Superior temporal gyrus (tissue), 1 donor: Measurements from ENCODE around the gene TRPC4.

Experiments
- DNase-seq: peaks from one replicate; pipeline ENCODE4 v3.0.0-alpha.2; 2016; ENCODE audit errors: extremely low spot score

Gene TRPC4

DNA sequence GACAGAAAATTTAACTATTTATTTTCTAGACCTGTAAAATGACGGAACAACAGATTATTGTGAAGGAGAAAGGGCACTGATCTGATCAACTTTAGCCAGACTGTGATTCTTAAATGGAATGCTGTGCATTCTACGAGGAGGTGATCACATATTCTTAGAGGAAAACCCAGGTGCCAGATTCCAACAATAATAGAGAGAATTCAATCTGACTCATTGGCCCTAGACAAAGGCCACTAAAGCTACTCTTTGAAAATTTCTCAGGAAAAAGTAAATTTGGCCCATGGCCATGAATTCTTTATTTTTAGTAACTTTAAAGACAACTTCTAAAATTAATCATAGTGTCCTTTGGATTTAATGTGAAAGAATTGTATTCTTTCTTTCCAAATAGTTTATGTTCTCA lies 212.4 kb downstream of the TRPC4 start:
- no peak for DNase-seq

DNA sequence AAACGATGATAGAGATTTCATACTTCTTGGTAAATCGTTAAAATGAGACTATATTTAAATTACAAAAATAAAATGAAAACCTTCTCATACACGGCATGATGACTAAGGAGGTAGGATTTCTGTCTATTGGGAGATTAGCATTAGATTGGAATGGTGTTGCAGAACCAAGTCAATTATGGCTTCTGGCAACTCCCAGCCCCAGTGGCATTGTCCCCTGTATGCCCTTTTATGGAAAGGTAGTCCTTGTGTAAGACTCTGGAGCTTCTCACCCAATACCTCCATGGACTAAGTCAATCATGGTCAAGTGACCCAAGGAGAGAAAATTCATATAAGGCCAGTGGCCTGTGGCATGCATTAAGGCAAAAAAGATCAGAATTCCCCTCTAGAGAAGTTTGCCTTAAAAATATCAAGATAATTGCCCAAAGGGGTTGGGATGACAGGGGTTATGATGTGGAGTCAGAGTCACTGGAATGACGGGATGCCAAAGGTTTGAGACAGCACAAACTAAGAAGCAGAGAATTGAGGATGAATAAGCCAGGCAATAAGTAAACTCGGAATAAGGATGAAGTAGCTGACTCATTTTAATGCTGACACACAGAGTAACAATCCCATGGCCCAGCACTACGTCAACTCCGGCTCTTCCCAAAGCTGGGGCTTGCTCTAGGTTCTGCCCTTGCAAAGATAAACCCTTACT lies 213.2 kb downstream of the TRPC4 start:
- no peak for DNase-seq

DNA sequence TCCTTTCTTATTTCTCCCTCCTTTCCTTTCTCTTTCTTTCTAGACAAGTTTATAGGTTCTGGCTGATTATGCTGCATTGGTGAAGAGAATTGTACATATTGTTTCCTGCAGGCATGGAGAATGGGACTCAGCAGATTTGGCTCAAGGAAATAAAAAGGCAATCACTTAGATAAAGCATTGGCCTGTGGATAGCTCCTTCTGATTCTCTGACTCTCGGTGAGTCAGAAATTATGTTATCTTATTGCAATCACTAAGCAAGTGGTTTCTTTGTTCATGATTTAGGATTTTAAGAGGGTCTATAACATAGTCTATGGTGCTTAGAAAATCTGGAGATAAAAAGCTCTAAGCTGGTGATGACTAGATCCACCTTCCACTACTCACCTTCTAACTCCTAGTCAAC lies 217.0 kb downstream of the TRPC4 start:
- no peak for DNase-seq

DNA sequence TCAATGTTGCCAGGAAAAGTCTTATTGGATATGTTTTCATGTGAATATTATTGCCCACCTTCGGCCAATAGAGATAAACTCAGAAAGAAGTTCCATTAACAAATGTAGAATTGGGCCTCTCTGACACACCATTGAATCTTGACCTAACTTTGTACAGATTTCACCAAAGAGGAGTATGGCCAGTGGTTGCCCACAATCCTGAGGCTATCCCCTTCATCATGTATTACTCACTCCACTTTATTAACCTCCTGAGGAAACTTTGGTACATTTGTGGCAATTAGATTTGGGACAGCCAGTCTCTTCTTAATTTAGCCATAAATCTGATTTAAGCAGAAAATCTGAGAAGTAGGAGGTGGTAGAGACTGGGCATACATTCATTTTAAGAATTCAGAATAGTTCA lies 217.7 kb downstream of the TRPC4 start:
- DNase-seq: no peak

DNA sequence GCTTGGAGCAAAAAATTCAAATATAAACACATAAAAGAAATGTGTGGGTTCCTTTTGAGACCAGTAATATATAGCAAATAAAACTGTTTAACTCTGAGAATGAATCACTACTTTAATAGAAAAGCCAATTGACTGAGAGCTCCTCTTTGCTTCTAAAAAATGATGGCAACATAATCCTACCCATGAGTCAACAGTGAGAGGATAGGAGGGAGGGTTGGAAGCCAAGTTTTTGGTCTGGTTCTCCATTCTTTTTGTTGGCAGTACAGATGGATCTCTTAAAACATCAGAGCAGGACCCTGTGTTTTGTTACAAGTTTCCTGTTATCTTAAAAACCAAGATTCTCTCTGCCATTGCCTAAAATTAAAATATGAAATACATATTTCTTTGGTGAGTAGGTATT lies 221.0 kb downstream of the TRPC4 start:
- no peak for DNase-seq

DNA sequence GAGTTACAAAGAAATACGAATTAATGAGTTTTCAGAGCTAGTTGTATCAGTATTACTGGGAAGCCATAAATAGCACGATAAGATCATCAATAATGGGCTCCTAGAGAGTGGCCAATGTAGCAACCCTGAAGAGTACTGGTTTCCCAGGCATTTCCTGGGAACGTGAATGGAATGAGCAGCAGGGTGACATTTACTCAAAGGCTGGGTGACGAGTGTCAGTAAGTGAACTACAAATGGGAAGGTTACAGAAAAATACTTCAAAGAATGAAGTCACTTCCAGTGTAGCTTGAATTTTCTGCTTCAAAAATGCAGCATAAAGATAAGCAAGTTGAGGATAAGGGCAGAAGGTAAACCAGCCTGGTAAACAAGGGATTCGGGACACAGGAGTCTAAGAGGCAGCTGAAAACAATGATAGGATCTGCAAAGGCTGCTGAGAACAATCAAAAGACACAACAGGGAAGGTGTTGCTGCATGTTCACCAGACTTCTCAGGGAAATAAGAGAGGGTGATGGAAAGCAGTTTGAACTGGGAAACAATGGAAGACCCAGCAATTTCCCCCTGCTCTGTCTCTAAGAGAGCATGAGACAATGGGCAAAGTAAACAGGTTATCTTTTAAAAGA lies 222.4 kb downstream of the TRPC4 start:
- DNase-seq: no peak

DNA sequence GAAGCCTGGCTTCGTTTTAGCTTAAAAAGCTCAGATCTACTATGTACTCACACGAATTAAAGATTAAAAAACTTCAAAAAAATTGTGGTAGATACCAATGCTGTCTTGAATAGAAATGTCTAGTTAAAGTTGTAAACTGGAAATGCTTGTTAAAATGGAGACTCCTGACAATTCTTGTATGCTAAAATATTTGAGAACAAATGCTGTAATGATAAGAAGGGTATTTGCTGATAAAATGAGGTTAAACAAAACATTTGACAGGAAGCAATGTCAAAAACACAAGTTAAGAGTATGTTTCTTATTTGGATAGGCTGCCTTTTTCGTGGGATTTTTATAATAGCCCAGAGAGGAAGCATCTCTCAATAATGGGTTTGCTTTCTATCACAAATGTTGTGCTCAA lies 223.0 kb downstream of the TRPC4 start:
- no peak for DNase-seq

DNA sequence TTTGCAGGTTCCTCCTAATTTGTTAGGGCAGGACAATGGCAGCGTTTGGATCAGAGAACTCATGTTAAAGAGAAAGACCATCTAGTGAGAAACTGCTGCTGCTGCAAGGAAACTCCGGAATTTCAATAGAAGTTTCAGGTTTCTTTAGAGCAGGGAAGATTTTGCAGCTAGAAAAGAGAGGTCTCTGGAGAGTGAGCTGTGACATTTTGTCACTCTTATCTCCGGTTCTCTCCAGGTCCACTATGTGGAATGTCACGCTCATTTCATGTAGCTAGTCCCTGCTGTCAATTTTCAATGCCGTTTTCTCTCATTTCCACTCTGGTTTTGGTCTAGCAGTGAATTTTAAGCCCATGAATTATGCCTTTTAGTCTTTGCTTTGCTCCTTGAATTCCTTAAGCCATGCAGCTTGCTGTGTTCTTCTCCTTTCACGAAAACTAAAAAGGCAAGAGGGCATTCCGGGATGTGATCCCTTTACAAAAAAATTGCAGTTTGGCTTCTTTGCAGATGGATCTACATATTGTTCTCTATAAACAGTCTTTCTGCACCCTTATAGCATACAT lies 224.3 kb downstream of the TRPC4 start:
- no peak for DNase-seq

DNA sequence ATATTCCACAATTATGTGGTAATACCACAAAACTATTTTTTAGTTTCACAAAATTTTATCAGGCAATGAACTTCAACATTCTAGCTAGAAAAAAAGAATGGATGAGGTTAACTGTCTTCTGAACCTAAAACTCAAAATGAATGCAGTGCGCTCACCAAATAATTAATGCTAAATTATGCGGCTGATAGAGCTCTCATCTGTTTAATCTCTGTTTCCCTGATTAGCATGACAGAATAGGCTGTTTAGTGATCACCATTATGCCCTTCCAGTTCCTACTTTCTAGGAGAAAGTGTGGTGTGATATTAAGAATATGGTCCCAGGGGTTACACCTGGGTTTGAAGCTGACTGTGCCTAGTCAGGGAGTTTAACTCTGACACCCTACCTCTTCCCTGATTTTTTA lies 228.2 kb downstream of the TRPC4 start:
- DNase-seq: no peak

DNA sequence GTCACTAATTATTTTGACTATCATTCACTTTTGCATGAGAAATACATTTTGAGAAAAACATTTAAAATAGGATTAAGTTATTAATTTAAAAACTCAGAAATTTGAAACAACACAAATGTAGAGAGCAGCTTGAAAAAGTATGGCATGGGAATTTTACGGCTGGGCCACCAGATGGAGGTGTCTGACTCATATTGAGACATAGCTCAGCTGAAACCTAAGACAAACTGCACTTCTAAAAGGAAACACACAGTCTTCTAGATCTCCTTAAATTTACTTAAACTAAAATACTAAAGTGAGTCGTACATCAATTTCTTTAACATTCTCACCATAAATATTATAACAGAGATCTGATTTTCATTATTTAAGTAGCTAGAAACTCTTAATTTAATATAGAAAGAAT lies 229.1 kb downstream of the TRPC4 start:
- peak; percentile 49 for DNase-seq

DNA sequence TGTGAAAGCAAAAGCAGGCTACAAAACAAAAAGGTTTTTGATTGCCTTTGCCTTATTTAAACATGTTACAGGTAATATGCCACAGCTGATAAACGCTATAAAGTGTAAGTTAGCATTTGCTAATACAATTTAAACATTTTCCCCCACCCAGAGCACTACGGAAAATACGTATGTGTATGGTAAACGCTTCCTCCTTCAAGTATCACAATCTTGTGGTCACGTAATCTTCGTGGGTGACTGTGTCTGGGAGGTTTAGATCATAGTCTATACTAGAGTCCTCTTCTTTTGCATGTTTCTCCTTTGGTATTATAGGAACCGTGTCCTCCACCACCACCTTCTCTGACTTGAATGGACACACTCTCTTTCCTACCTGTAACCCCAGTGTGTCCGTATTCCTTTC lies 232.9 kb downstream of the TRPC4 start:
- DNase-seq: no peak

DNA sequence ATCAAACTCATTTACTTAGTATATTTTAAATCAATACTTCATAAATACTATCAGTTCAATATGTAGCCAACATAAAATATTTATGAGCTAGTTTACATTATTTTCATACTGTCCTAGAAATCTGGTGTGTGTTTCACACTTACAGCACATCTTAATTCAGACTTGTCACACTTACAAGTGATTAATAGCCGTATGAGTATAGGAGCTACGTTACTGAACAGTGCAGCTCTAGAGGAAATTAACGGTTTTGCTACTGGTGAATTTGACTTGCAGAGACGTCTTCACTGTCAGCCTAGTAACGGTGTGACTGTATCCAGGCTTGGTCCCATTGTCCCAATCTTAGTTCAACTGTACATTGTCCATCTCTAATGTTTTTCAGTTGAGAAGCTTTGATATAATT lies 237.3 kb downstream of the TRPC4 start:
- no peak for DNase-seq

DNA sequence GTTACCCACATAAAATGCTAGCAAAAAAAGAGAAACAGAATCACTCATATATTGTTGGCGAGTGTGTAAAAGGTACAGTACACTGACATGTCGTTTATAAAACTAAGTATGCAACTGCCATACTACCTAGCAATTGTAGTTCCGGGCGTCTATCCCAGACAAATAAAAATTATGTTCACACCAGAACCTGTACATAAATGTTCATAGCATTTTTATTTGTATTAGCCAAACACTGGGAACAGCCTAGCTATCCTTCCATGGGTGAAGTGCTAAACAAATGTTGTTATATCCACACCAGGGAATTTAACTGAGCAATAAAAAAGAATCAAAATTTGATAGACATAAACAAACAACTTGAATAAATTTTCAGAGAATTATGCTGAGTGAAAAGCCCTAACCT lies 242.1 kb downstream of the TRPC4 start:
- no peak for DNase-seq

DNA sequence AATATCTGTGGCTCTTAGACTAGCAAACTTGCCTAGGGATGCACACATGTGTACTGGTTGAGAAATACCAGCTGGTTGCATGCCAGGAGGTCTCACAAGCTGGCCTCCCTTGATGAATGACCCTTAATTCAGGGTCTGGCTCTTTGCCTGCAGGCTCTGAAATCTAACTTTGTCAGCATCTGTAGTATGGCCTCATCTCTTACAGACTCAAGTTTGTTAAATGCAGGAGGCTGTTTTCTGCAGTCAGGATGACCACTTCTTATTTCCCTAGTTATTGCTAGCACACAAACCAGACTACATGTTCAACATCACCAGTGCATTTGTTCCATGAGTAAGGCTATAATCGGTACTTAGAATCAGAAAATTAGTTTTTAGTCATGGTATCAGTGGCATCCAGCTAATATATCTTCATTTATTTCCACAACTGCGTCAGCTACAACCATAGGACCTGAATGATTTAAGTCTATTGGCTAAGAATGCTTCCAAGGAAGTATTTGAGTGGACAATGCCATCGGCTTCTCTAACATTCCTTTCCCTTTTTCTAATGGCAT lies 247.7 kb downstream of the TRPC4 start:
- no peak for DNase-seq

DNA sequence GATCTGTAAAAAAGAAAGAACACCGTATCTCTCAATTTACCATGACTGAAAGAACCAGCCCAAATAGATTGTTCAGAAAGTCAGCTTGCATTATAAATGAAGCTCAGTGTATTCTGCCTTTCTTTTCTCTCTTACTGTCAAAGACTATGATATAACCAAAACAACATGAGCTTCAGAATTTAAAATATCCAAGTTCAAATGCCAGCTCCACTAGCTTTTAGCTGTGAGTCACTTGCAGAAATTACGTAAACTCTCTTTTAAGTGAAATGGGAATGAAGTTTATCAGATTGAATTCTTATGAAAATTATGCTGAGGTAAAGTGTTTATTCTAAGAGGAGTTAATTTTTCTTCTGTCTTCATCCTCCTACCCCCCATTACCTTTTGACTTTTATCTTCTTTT lies 251.0 kb downstream of the TRPC4 start:
- no peak for DNase-seq

DNA sequence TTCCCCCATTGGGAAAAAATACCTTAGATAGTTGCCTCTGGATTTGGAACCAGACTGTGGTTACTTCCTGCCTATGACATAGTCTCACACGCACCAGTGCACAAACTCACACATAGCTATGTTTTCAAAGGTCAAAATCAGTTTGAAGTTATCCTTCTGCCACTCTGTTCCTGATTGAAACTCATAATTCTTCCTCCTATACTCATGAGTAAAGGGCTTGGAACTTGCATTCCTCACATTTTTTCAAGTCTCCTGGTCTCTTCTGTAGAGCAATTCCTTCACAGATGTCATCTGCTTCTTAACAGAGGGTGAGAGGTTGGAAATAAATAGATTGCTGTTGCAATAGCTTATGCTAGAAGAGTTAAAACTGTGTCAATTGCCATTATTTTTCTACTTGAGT lies 252.4 kb downstream of the TRPC4 start:
- no peak for DNase-seq

DNA sequence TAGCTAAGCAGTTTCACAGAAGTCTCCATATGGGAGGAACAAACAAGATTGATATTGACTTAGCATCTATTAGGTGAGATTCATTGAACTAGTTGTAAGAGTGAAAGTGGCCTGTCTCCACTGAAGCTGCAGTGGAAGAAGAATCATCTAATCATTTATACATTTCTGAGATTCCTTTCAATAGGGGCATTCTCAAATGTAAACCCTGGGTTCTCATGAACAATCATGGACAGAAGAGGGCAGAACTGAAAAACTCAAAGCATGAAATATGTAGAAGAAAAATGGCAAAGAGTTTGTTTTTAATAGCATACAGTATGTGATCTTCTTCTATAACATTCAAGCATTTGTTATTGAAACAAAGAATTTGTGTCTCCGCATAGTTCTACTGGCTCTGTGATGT lies 253.4 kb downstream of the TRPC4 start:
- DNase-seq: no peak

DNA sequence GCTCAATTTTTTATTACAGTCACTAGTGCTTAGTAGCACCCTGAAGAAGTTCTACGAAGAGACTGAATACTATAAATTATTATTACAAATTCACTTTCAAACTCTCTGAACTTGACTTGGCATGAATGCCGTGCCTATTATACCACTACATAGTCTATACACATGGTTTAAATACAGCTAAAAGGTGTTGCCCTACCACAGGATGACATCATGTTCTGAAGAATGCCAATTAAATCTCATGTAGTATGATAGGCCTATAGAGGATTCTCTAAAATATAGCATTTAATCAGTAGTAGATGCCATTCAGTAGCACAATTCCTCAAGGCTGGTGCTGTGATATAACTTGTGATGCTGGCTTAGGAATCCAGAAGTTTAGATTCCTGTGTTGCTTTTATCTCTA lies 254.3 kb downstream of the TRPC4 start:
- no peak for DNase-seq

DNA sequence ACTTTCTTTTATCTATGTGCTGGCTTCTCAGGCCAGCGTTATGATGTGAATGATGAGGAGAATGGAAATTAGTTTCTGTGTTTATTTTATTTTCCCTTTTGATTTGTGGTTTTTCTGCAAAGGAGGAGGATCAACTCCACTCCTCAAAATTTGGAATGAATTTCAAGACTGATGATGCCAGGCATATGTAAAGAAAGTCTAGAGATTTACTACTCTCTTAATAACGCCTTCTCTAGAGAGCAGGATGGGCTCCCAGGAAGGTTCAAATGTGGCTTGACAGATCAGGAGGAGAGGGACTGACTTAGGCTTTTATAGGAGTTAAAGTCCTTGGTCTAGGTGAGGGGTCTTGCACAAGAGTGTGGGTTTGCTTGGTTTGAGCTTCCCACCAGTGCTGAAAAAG lies 255.9 kb downstream of the TRPC4 start:
- no peak for DNase-seq

DNA sequence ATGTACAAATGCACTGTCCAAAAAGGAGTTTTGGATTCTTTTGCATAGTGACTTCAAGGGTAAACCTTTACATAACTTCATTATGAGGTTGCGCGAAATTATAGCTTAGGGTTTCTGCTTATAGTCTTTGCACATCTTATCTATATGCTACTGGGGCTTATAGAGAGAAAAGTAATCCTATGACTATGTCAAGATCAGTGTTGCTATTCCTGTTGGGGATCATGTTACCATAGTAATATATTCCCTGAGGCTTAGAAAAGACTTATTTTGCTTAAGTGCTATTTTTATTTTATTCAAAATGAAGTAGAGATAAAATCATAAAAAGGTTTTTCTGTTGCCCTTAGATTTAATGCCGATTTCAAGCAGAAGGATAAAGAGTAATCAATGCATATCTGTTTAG lies 256.3 kb downstream of the TRPC4 start:
- no peak for DNase-seq

DNA sequence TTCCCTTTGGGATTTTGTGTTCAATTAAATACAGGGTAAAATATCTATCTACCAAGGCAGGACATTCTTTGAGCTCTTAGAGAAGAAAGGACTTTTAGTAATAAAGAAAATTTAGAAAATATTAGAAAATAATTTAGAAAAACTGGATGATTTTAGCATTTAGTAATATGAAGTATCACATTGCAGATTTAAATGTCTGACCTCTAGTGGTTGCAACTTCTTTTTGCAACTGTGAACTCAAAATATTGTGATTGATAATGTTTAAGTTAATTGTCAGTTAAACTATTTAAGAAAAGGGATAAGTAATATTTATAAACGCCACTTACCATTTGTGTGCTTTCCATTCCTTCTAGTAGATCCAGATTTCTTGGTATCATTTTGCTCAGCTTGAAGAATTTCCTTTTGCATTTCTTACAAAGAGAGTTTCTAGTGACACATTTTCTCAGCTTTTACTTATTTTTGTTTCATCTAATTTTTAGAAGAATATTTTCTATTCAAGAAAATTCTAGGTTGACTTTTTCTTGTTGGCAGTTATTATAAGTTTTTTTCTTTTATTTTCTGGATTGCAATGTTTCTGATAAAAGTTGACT lies 260.7 kb downstream of the TRPC4 start:
- DNase-seq: no peak

DNA sequence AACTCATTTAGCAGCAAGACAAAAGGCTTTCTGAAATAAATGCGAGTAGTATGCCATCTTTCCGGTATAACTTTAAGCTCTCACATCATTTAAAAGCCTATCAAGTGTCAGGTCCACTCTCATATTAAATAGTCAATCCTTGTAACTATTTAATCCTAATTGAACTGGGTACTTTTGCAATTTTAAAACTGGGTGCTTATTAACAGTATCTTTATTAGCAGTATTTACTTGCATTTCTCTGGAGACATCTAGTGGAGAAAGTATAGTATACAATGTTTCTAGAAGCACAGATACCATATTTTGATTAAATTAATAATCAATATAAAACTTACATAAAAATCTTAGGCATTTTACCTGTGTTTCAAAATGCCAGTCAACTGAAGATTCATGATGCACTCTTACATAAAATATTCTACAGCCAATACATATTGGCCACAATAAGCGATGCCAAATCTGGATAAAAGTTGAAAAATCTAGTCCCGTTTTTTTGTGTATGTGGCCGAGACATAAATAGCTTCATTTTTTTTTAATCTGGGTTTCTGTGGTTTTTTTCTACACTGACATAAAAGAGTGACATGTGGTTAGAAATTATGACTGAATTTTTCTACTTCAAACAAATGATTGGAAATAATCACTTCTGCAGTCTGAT lies 266.7 kb downstream of the TRPC4 start:
- DNase-seq: peak; percentile 68
